ENCODE data around the gene NQO1. TPM values are rescaled to one million over a fixed set of nuclear protein-coding genes. Genes with fewer than 3 reads are reported as not detected.

NQO1 gene
- total and polyA plus RNA-seq, 2 of the 4 experiments (the other 2 are of a cell fraction), result 304 to 426 TPM

DNA sequence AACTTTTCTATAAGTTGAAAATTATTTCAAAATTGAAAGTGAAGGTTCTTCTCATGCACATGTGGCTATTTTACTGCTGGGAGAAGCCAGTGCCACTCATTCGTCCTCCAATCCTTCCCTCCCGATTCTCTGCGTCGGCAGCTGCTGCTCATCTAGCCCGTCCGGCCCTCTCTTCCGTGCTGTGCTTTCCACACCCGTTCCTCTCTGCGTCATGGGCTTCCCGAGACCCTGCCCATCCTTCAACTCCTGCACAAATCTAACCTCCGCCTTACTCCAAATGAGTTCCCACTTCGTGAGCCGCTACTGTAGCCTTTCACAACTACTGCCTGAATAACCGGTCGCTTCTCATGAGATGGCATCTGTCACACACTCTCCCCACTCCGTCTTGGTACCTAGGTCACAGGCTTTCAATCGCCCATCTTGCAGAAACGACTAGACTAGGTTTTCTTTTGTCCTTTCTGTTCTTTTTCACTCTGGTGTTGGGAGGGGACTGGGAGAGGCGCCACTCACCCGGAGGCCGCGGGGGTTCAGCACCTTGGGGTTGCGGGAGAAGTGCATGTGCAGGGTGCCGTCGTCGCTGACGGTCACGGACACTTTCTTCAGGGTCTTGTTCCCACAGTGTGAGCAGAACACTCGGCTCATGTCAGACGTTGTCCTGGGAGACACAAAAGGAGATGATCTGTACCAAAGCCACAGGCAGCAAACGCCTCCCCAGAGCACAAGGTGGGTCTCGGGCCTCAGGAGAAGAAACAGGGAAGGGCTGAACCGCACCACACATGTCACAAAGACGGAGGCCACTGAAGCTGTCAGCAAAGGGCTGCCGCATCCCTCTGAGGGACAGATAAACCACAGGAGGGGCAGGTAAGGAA is 18.2 kb upstream of the NQO1 start (continued):
- no peak for TF ChIP-seq MXI1 (IDR thresholded peaks at IDR 0.05; ENCODE audit: borderline replicate concordance, low read depth, low read length)

DNA sequence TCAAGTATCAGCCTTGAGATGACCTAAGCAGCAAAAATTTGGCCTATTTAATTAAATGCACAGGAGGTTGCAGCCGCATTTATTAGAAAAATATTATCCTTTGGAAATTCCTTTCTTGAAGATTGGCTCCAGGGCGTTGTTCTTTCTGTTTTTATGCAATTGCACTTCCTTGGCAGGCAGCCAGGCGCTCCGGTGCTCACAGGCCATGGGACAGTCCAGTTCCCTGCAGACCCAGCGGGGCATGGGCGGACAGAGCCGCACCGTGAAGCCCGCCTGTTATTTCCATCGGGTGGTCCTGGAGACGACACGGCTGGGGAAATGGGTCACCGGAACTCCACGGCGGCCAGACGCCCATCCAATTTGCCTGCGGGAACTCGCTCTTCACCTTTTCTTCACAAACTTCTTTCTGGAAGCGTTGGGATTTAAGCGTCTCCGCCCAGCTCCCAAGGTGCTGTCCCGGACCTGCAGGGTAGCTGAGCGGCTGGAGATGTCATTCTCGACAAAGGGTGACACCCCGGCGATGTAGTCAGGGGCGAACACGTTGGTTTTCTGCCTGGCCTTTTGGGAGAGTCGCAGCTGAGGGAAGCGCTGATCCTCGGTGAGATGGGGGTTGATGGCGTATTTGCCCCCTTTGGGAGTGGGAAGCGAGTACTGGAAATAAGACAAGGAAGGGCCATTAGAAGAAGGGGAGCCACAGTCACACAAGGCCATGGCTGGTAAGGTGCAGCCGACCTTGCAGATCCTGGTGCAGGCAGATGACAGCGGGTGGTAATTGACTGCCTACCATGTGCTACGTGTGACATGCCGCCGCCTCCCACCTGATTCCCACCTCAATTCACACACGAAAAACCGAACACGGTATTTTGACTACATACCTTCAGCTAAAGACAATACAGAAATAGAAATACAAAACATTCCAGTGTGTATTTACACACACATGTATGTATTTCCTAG is 15.9 kb upstream of the NQO1 start:
- H3K18ac ChIP-seq (ENCODE audit: low read depth, low read length), result no peak overlapping the region
- peaks cover 2% of the 10 kb centered on the region; the same call in 1 of the 2 replicates for H3K4me1 ChIP-seq (ENCODE audit: control insufficient read depth, insufficient read depth, low read length)
- in situ Hi-C loops (cut with MboI; ENCODE audit: low sequenced_read_pairs) (no loop called here), dilution Hi-C loops (cut with HindIII; ENCODE audit: low sequenced_read_pairs, unreplicated experiment) (no loop called here), intact Hi-C loops (cut with micrococcal nuclease) (no loop called here)
- H2AFZ ChIP-seq (replicated peaks; ENCODE audit: low read length, poor library complexity), result no peak overlapping the region
- H3K9me1 ChIP-seq (ENCODE audit: insufficient read depth, low read length), result peaks cover 11% of the 10 kb centered on the region; the same call in 1 of the 2 replicates
- H2AK9ac ChIP-seq (replicated peaks; ENCODE audit: low read depth, low read length, poor library complexity), result peak overlapping the region; percentile 15
- H3K4me2 ChIP-seq (ENCODE audit: low read depth, low read length), result no peak overlapping the region
- no peaks in the 10 kb centered on the region for H3K9me3 ChIP-seq (ENCODE audit: control insufficient read depth, insufficient read depth, low read length)
- no peak overlapping the region for H2AK5ac ChIP-seq (ENCODE audit: low read depth, low read length)
- H2BK20ac ChIP-seq (ENCODE audit: low read depth, low read length), result no peak overlapping the region
- no peak; the same call in 1 of the 2 replicates for ATAC-seq (ENCODE audit: low read depth)
- no peak overlapping the region for H3K23ac ChIP-seq (ENCODE audit: low read depth, low read length)
- H4K20me1 ChIP-seq (ENCODE audit: insufficient read depth, low read length), result peaks cover 6% of the 10 kb centered on the region; the same call in 1 of the 2 replicates
- BruUV-seq (replicated peaks), result no TSS peak
- H3K36me3 ChIP-seq (ENCODE audit: control insufficient read depth, insufficient read depth, low read length), result peaks cover 54% of the 10 kb centered on the region
- no peak overlapping the region for H3K27ac ChIP-seq (ENCODE audit: insufficient read depth, low read length)
- no peak overlapping the region for H4K8ac ChIP-seq (ENCODE audit: low read depth in 2 of 2, low read length in 2 of 2)
- no peak overlapping the region for H3K56ac ChIP-seq (ENCODE audit: extremely low read depth, insufficient read depth, low read length)
- peak; percentile 16 for DNase-seq
- no peak overlapping the region for H4K91ac ChIP-seq (ENCODE audit: insufficient read depth, low read depth, low read length)
- no peak overlapping the region for H2BK15ac ChIP-seq (ENCODE audit: low read depth, low read length)
- ChIA-PET CTCF (no interaction called here), POLR2A (ENCODE audit: unreplicated experiment) (no interaction called here)
- H4K5ac ChIP-seq (ENCODE audit: low read depth, low read length), result no peak overlapping the region
- no peak overlapping the region for H3K14ac ChIP-seq (replicated peaks; ENCODE audit: low read depth, low read length)
- H3K27me3 ChIP-seq (ENCODE audit: control insufficient read depth, insufficient read depth, low read length), result no peaks in the 10 kb centered on the region
- peaks cover 24 to 44% of the 10 kb centered on the region in 2 experiments for H3K79me1 ChIP-seq (ENCODE audit: low read depth in 1 of 2, low read length in 2 of 2)
- no peak overlapping the region for H2BK120ac ChIP-seq (ENCODE audit: low read depth, low read length)
- no peak overlapping the region for H3K9ac ChIP-seq (ENCODE audit: low read depth, low read length)
- WGBS, 2 experiments (ENCODE audit: extremely low coverage in 2 of 2, insufficient read length in 1 of 2), result 81% methylated on average over 15 of the region's 41 CpGs; no CpG with 5 or more reads in 1 of the 2 experiments
- no peak overlapping the region for H3K4me3 ChIP-seq (ENCODE audit: insufficient read depth, low read depth, low read length)
- H2BK5ac ChIP-seq (ENCODE audit: low read depth, low read length, poor library complexity, severe bottlenecking), result no peak overlapping the region
- H3K4ac ChIP-seq (ENCODE audit: low read depth, low read length), result no peak overlapping the region
- TF ChIP-seq NFE2L2 (IDR thresholded peaks at IDR 0.05; ENCODE audit: low read depth, low read length) (no peak), MAZ (IDR thresholded peaks at IDR 0.05; ENCODE audit: borderline replicate concordance, low read depth, low read length) (no peak), SMC3 (IDR thresholded peaks at IDR 0.05; ENCODE audit: low read depth, low read length) (no peak), RFX5 (IDR thresholded peaks at IDR 0.05; ENCODE audit: low read depth, low read length) (no peak), RCOR1 (IDR thresholded peaks at IDR 0.05; ENCODE audit: insufficient replicate concordance, low read length) (no peak), POLR2A (IDR thresholded peaks at IDR 0.05; ENCODE audit: low read depth, low read length) (no peak), BHLHE40 (IDR thresholded peaks at IDR 0.05; ENCODE audit: low read depth, low read length) (no peak), FOS (IDR thresholded peaks at IDR 0.05; ENCODE audit: low read depth, low read length) (no peak)
- TF ChIP-seq, protein P1, sequence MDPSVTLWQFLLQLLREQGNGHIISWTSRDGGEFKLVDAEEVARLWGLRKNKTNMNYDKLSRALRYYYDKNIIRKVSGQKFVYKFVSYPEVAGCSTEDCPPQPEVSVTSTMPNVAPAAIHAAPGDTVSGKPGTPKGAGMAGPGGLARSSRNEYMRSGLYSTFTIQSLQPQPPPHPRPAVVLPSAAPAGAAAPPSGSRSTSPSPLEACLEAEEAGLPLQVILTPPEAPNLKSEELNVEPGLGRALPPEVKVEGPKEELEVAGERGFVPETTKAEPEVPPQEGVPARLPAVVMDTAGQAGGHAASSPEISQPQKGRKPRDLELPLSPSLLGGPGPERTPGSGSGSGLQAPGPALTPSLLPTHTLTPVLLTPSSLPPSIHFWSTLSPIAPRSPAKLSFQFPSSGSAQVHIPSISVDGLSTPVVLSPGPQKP (IDR thresholded peaks at IDR 0.05; ENCODE audit: borderline replicate concordance, low read depth, low read length), result no peak
- TF ChIP-seq, protein P2, sequence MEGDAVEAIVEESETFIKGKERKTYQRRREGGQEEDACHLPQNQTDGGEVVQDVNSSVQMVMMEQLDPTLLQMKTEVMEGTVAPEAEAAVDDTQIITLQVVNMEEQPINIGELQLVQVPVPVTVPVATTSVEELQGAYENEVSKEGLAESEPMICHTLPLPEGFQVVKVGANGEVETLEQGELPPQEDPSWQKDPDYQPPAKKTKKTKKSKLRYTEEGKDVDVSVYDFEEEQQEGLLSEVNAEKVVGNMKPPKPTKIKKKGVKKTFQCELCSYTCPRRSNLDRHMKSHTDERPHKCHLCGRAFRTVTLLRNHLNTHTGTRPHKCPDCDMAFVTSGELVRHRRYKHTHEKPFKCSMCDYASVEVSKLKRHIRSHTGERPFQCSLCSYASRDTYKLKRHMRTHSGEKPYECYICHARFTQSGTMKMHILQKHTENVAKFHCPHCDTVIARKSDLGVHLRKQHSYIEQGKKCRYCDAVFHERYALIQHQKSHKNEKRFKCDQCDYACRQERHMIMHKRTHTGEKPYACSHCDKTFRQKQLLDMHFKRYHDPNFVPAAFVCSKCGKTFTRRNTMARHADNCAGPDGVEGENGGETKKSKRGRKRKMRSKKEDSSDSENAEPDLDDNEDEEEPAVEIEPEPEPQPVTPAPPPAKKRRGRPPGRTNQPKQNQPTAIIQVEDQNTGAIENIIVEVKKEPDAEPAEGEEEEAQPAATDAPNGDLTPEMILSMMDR (conservative IDR thresholded peaks at IDR 0.05; ENCODE audit: low read depth, low read length), result no peak
